Heart left ventricle (tissue), 13 donors: ENCODE measurements around the gene NDRG4.

Source experiments
- POLR2A ChIP-seq, 2 donors: fragments of 450-650 bp; IDR thresholded peaks; one replicate each; pipeline ENCODE4 v1.6.1; 2017; ENCODE audit warnings: antibody characterized with exemption in 2 of 2, mild to moderate bottlenecking in 2 of 2, moderate library complexity in 2 of 2
- TF ChIP-seq, protein P1 (sequence below), 12 donors: fragments of 200-600 bp; sonication (generic) in 4 of 12; IDR thresholded peaks; one replicate each; pipeline versions ENCODE4 v1.5.0 to v1.8.0; 2018 to 2022; ENCODE audit warnings: antibody characterized with exemption in 12 of 12, mild to moderate bottlenecking in 5 of 12
- donor health status: ischemic (EF 13 %, LVEDD 7.1; RV severe dilation, severe dysfunction).
- donor health status: DM: no; HTN: yes; CAD: no.
- donor health status: DM: no; HTN: no; CAD: no.
- donor health status: ischemic (EF 25% LVEDD 6.9; RV normal size, moderate dysfunction).
- donor health status: ischemic (EF 25% LVEDD 5.7; RV mildly dilated, moderate dysfunction).
- donor health status: ischemic (EF 35%, LVEDD 5.7; RV mildly dilated, moderate dysfunction).
- donor health status: nonischemic (EF 11% LVEDD 7.7; RV severe dilation, severe dysfunction).
- donor health status: DM: yes; HTN: yes; CAD: no.
- donor health status: PGD.
- donor health status: ischemic (EF 29% LVEDD 5.4; RV normal size, mild dysfunction).
- donor health status: nonischemic (EF 23%, LVEDD 6.1; RV moderate dilation, normal function).

DNA sequence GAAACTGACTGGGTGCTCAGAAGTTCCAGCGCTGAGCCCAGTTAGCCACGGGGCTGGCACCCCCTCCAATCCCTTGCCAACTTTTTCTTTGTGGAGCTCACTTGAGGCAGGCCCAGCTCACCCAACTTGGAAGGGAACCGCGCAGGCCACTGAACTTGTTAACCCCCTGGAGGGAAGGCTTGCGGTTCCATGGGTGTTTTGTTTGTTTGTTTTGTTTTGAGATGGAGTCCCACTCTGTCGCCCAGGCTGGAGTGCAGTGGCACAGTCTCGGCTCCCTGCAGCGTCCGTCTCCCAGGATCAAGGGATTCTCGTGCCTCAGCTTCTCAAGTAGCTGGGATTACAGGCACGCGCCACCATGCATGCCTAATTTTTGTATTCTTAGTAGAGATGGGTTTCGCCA, 34.1 kb upstream of the NDRG4 start:
- TF ChIP-seq, protein P1, sequence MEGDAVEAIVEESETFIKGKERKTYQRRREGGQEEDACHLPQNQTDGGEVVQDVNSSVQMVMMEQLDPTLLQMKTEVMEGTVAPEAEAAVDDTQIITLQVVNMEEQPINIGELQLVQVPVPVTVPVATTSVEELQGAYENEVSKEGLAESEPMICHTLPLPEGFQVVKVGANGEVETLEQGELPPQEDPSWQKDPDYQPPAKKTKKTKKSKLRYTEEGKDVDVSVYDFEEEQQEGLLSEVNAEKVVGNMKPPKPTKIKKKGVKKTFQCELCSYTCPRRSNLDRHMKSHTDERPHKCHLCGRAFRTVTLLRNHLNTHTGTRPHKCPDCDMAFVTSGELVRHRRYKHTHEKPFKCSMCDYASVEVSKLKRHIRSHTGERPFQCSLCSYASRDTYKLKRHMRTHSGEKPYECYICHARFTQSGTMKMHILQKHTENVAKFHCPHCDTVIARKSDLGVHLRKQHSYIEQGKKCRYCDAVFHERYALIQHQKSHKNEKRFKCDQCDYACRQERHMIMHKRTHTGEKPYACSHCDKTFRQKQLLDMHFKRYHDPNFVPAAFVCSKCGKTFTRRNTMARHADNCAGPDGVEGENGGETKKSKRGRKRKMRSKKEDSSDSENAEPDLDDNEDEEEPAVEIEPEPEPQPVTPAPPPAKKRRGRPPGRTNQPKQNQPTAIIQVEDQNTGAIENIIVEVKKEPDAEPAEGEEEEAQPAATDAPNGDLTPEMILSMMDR (IDR thresholded peaks at IDR 0.05) = no peak
- no peak for TF ChIP-seq POLR2A (IDR thresholded peaks at IDR 0.05)
